ENCODE results near the gene SYCE1L. TPM values are rescaled to one million over a fixed set of nuclear protein-coding genes. Genes with fewer than 3 reads are reported as not detected.
"Not testable (repeated sequence)": the region's sequence is repeated elsewhere in the genome, so short reads cannot be mapped to it uniquely, and the experiment has no call there.

Gene SYCE1L
- 1.1 TPM for polyA plus RNA-seq

- no peaks in the 10 kb centered on the region for H3K4me1 Mint-ChIP-seq
- H3K27ac Mint-ChIP-seq, result no peak within 1 kb of the TSS
- no peak within 1 kb of the TSS for H3K4me3 Mint-ChIP-seq
- H3K9me3 Mint-ChIP-seq, result no peaks in the 10 kb centered on the region
- no peaks in the 10 kb centered on the region for H3K27me3 Mint-ChIP-seq
- no peaks in the 10 kb centered on the region for H3K36me3 Mint-ChIP-seq
Measured at GRCh38 chr16:77199211-77199610, at the start of gene SYCE1L. SYCE1L (plus strand) TSS chr16:77199408; CDS start chr16:77199452, 44 bp downstream.

GRCh38 chr16:77157346-77158058 is 41.7 kb upstream of the SYCE1L start:
- Mint-ChIP-seq H3K4me1 (peaks cover 0 to 3% (median 1%) of the 10 kb centered on the region in 3 donors), H3K27ac (no peak overlapping the region), H3K4me3 (no peak overlapping the region), H3K27me3 (peaks cover 2% of the 10 kb centered on the region), H3K9me3 (peaks cover 0 to 1% (median 0%) of the 10 kb centered on the region in 3 donors), H3K36me3 (no peaks in the 10 kb centered on the region)

- no peak overlapping the region for H3K27ac Mint-ChIP-seq
- H3K4me3 Mint-ChIP-seq, result no peak overlapping the region
- peaks cover 0 to 1% (median 0%) of the 10 kb centered on the region in 3 donors for H3K9me3 Mint-ChIP-seq
- H3K4me1 Mint-ChIP-seq, result peaks cover 0 to 3% (median 1%) of the 10 kb centered on the region in 3 donors
- peaks cover 2% of the 10 kb centered on the region for H3K27me3 Mint-ChIP-seq
- H3K36me3 Mint-ChIP-seq, result no peaks in the 10 kb centered on the region
Measured at GRCh38 chr16:77158293-77158692, 40.9 kb upstream of the SYCE1L start.

GRCh38 chr16:77165006-77165405 is 34.2 kb upstream of the SYCE1L start:
- no peak overlapping the region for H3K27ac Mint-ChIP-seq
- H3K9me3 Mint-ChIP-seq, result no peaks in the 10 kb centered on the region
- no peaks in the 10 kb centered on the region for H3K36me3 Mint-ChIP-seq
- peaks cover 0 to 6% (median 0%) of the 10 kb centered on the region in 3 donors for H3K4me1 Mint-ChIP-seq
- H3K4me3 Mint-ChIP-seq, result no peak overlapping the region
- peaks cover 7% of the 10 kb centered on the region for H3K27me3 Mint-ChIP-seq

- peak overlapping the region in 1 of 4 donors; percentile 6 for H3K4me3 Mint-ChIP-seq
- not testable (repeated sequence) for H3K27ac Mint-ChIP-seq, H3K4me1 Mint-ChIP-seq, H3K9me3 Mint-ChIP-seq, H3K36me3 Mint-ChIP-seq
- peaks cover 11% of the 10 kb centered on the region for H3K27me3 Mint-ChIP-seq
Measured at GRCh38 chr16:77165536-77166236, 33.5 kb upstream of the SYCE1L start.

GRCh38 chr16:77166726-77167125 is 32.5 kb upstream of the SYCE1L start:
- Mint-ChIP-seq H3K4me3 (no peak overlapping the region), H3K27ac (no peak overlapping the region), H3K36me3 (no peaks in the 10 kb centered on the region), H3K4me1 (peaks cover 0 to 6% (median 0%) of the 10 kb centered on the region in 3 donors), H3K9me3 (no peaks in the 10 kb centered on the region), H3K27me3 (peaks cover 11% of the 10 kb centered on the region)

- Mint-ChIP-seq H3K36me3 (no peaks in the 10 kb centered on the region), H3K9me3 (no peaks in the 10 kb centered on the region), H3K27ac (no peak overlapping the region), H3K27me3 (peaks cover 11% of the 10 kb centered on the region), H3K4me1 (peaks cover 0 to 6% (median 0%) of the 10 kb centered on the region in 3 donors), H3K4me3 (no peak overlapping the region)
Measured at GRCh38 chr16:77168901-77169300, 30.3 kb upstream of the SYCE1L start.

- no peaks in the 10 kb centered on the region for H3K9me3 Mint-ChIP-seq
- H3K36me3 Mint-ChIP-seq, result no peaks in the 10 kb centered on the region
- peak overlapping the region in 1 of 4 donors; percentile 38 for H3K4me3 Mint-ChIP-seq
- peaks cover 0 to 6% (median 0%) of the 10 kb centered on the region in 3 donors for H3K4me1 Mint-ChIP-seq
- H3K27me3 Mint-ChIP-seq, result peaks cover 15% of the 10 kb centered on the region
- H3K27ac Mint-ChIP-seq, result peak overlapping the region in 1 of 3 donors; percentile 8
Measured at GRCh38 chr16:77169650-77170236, 29.5 kb upstream of the SYCE1L start.

- Mint-ChIP-seq H3K27ac (no peak overlapping the region), H3K36me3 (no peaks in the 10 kb centered on the region), H3K9me3 (no peaks in the 10 kb centered on the region), H3K27me3 (peaks cover 16% of the 10 kb centered on the region), H3K4me3 (no peak overlapping the region), H3K4me1 (peaks cover 0 to 6% (median 0%) of the 10 kb centered on the region in 3 donors)
Measured at GRCh38 chr16:77170805-77171204, 28.4 kb upstream of the SYCE1L start.

GRCh38 chr16:77171745-77172635 is 27.2 kb upstream of the SYCE1L start:
- Mint-ChIP-seq H3K4me3 (no peak overlapping the region), H3K27me3 (peaks cover 13% of the 10 kb centered on the region), H3K27ac (no peak overlapping the region), H3K4me1 (peaks cover 0 to 6% (median 0%) of the 10 kb centered on the region in 3 donors), H3K9me3 (no peaks in the 10 kb centered on the region), H3K36me3 (no peaks in the 10 kb centered on the region)

- no peaks in the 10 kb centered on the region for H3K9me3 Mint-ChIP-seq
Measured at GRCh38 chr16:77172951-77173350, 26.3 kb upstream of the SYCE1L start.

GRCh38 chr16:77183137-77183536 is 16.1 kb upstream of the SYCE1L start:
- no peaks in the 10 kb centered on the region for H3K36me3 Mint-ChIP-seq
- H3K27ac Mint-ChIP-seq, result no peak overlapping the region
- no peaks in the 10 kb centered on the region for H3K4me1 Mint-ChIP-seq
- H3K4me3 Mint-ChIP-seq, result no peak overlapping the region
- peaks cover 7% of the 10 kb centered on the region for H3K27me3 Mint-ChIP-seq
- no peaks in the 10 kb centered on the region for H3K9me3 Mint-ChIP-seq

More at GRCh38 chr16:77172951-77173350, 26.3 kb upstream of the SYCE1L start:
- Mint-ChIP-seq H3K27me3 (peaks cover 16% of the 10 kb centered on the region), H3K36me3 (no peaks in the 10 kb centered on the region), H3K4me3 (no peak overlapping the region), H3K27ac (peak overlapping the region in 1 of 3 donors; percentile 41), H3K4me1 (peaks cover 0 to 6% (median 0%) of the 10 kb centered on the region in 3 donors)

- H3K36me3 Mint-ChIP-seq, H3K27me3 Mint-ChIP-seq, H3K27ac Mint-ChIP-seq, H3K9me3 Mint-ChIP-seq, H3K4me3 Mint-ChIP-seq: not testable (repeated sequence)
- H3K4me1 Mint-ChIP-seq, result peaks cover 8 to 15% (median 9%) of the 10 kb centered on the region in 3 donors
Measured at GRCh38 chr16:77186298-77186697, 12.9 kb upstream of the SYCE1L start.

GRCh38 chr16:77190190-77190477 is 9.1 kb upstream of the SYCE1L start:
- Mint-ChIP-seq H3K27me3 (peaks cover 4% of the 10 kb centered on the region), H3K4me3 (peak overlapping the region; percentile 96 to 100 (median 99))

More at GRCh38 chr16:77190190-77190477, 9.1 kb upstream of the SYCE1L start:
- Mint-ChIP-seq H3K36me3 (peaks cover 7% of the 10 kb centered on the region), H3K27ac (peak overlapping the region; percentile 94 to 100 (median 100)), H3K9me3 (no peaks in the 10 kb centered on the region), H3K4me1 (peaks cover 29 to 34% (median 31%) of the 10 kb centered on the region in 3 donors)
